SK-N-SH (cell line): ENCODE data around the gene MTR. TPM values are rescaled to one million over a fixed set of nuclear protein-coding genes. Genes with fewer than 3 reads are reported as not detected.

Experiments
- CTCF ChIA-PET: fragments of 300-600, 350-600 bp; formaldehyde crosslinking; extraction: SDS; loops from one replicate; lab custom pipeline; 2021; lab: Yijun Ruan, JAX
- POLR2A ChIA-PET: fragments of 350-600 bp; sonication (Branson Sonifier 250); formaldehyde crosslinking; extraction: SDS; loops from one replicate; lab custom pipeline; 2020; ENCODE audit warnings: antibody characterized with exemption, inconsistent platforms; lab: Yijun Ruan, JAX
- DNase-seq: peaks from one replicate; pipeline ENCODE4 v3.0.0; 2012
- H2AFZ ChIP-seq: fragments of 200-600 bp; sonication (generic); 2 replicates; pipeline ENCODE4 v1.8.1; 2016; ENCODE audit warnings: antibody characterized with exemption, mild to moderate bottlenecking, low read depth
- H3F3A ChIP-seq: fragments of 200-600 bp; sonication (generic); replicated peaks from 2 replicates; pipeline ENCODE3; 2016; ENCODE audit warnings: antibody characterized with exemption, mild to moderate bottlenecking; ENCODE audit not compliant: insufficient read depth
- H3K27ac ChIP-seq, 2 experiments: fragments of 200-500 bp in 1 of 2; fragments of 200-600 bp in 1 of 2; sonication (Bioruptor generic) in 1 of 2; sonication (generic), shearing (Covaris generic) in 1 of 2; 2 replicates each; pipeline versions ENCODE4 v1.5.1 to v1.6.1; 2014 to 2016; ENCODE audit warnings: low read depth in 2 of 2, inconsistent platforms in 1 of 2, low read length in 1 of 2, mild to moderate bottlenecking in 1 of 2, mixed read lengths in 1 of 2
- H3K27me3 ChIP-seq: fragments of 200-600 bp; sonication (generic), shearing (Covaris generic); 2 replicates; pipeline ENCODE4 v1.6.1; 2016; ENCODE audit warnings: mixed run types; ENCODE audit not compliant: insufficient read depth
- H3K36me3 ChIP-seq, 2 experiments: fragments of 200-500 bp in 1 of 2; fragments of 200-600 bp in 1 of 2; sonication (Bioruptor generic) in 1 of 2; sonication (generic) in 1 of 2; replicated peaks in 1 of 2; 2 replicates each; pipeline versions ENCODE3 to v1.5.1; 2014 to 2016; ENCODE audit warnings: low read length in 1 of 2, mild to moderate bottlenecking in 1 of 2; ENCODE audit not compliant: insufficient read depth in 2 of 2, control insufficient read depth in 1 of 2
- H3K4me1 ChIP-seq, 2 experiments: fragments of 200-500 bp in 1 of 2; fragments of 200-600 bp in 1 of 2; sonication (Bioruptor generic) in 1 of 2; sonication (generic), shearing (Covaris generic) in 1 of 2; 2 replicates each; pipeline versions ENCODE4 v1.5.1 to v1.6.1; 2014 to 2016; ENCODE audit warnings: low read depth in 1 of 2, low read length in 1 of 2, mixed run types in 1 of 2; ENCODE audit not compliant: insufficient read depth in 2 of 2, control insufficient read depth in 1 of 2
- H3K4me2 ChIP-seq: fragments of 200-600 bp; sonication (generic), shearing (Covaris generic); 2 replicates; pipeline ENCODE4 v1.6.1; 2017; ENCODE audit warnings: mixed run types
- H3K4me3 ChIP-seq, 2 experiments: fragments of 200-500 bp in 1 of 2; fragments of 200-600 bp in 1 of 2; sonication (Bioruptor generic) in 1 of 2; sonication (generic), shearing (Covaris generic) in 1 of 2; 2 replicates each; pipeline versions ENCODE4 v1.5.1 to v1.8.1; 2014 to 2016; ENCODE audit warnings: low read depth in 2 of 2, inconsistent platforms in 1 of 2, low read length in 1 of 2, mild to moderate bottlenecking in 1 of 2, mixed read lengths in 1 of 2, moderate library complexity in 1 of 2
- H3K79me2 ChIP-seq: fragments of 200-600 bp; sonication (generic); 2 replicates; pipeline ENCODE4 v1.8.1; 2017; ENCODE audit warnings: mild to moderate bottlenecking; ENCODE audit not compliant: insufficient read depth
- H3K9ac ChIP-seq: fragments of 200-600 bp; sonication (generic); 2 replicates; pipeline ENCODE4 v1.6.1; 2017; ENCODE audit warnings: mixed run types
- H3K9me2 ChIP-seq: fragments of 200-600 bp; sonication (generic); 2 replicates; pipeline ENCODE4 v1.6.1; 2017; ENCODE audit warnings: mixed run types
- H3K9me3 ChIP-seq: fragments of 200-600 bp; sonication (generic); 2 replicates; pipeline ENCODE4 v1.6.1; 2017; ENCODE audit warnings: mixed run types, mild to moderate bottlenecking, moderate library complexity
- H4K20me1 ChIP-seq: fragments of 200-600 bp; sonication (generic); 2 replicates; pipeline ENCODE4 v1.6.1; 2017; ENCODE audit warnings: mild to moderate bottlenecking, mixed run types; ENCODE audit not compliant: insufficient read depth
- CHD2 ChIP-seq: fragments of 150-350 bp; IDR thresholded peaks from 2 replicates; pipeline ENCODE4 v1.6.1; 2018; ENCODE audit warnings: low read length; ENCODE audit not compliant: partially characterized antibody
- ELF1 ChIP-seq: IDR thresholded peaks from 2 replicates; pipeline ENCODE4 v1.4.0; 2012
- EZH2phosphoT487 ChIP-seq: fragments of 200-600 bp; sonication (generic); IDR thresholded peaks from 2 replicates; pipeline ENCODE4 v1.6.1; 2017; ENCODE audit warnings: low read depth, mixed run types, mild to moderate bottlenecking, antibody characterized with exemption, moderate library complexity, borderline replicate concordance
- FOXM1 ChIP-seq: IDR thresholded peaks from 2 replicates; pipeline ENCODE4 v1.4.0; 2012; ENCODE audit warnings: low read depth, mild to moderate bottlenecking
- GABPA ChIP-seq: IDR thresholded peaks from 2 replicates; pipeline ENCODE4 v1.4.0; 2012; ENCODE audit warnings: low read depth, mild to moderate bottlenecking
- GATA2 ChIP-seq: sonication (generic); formaldehyde crosslinking; IDR thresholded peaks from 2 replicates; pipeline ENCODE4 v1.5.0; 2020; ENCODE audit warnings: mild to moderate bottlenecking, missing genetic modification reagents
- MAX ChIP-seq: IDR thresholded peaks from 2 replicates; pipeline ENCODE4 v1.4.0; 2012; ENCODE audit warnings: low read depth
- MEF2A ChIP-seq: IDR thresholded peaks from 2 replicates; pipeline ENCODE4 v1.4.0; 2012; ENCODE audit warnings: low read depth, borderline replicate concordance
- NFIC ChIP-seq: IDR thresholded peaks from 2 replicates; pipeline ENCODE4 v1.4.0; 2012; ENCODE audit warnings: borderline replicate concordance
- PBX3 ChIP-seq: IDR thresholded peaks from 2 replicates; pipeline ENCODE4; 2012
- RFX5 ChIP-seq: IDR thresholded peaks from 2 replicates; pipeline ENCODE4 v1.6.1; 2012; ENCODE audit warnings: mild to moderate bottlenecking, improper control_type of control experiment, low read length
- SIN3A ChIP-seq: IDR thresholded peaks from 2 replicates; pipeline ENCODE4 v1.6.1; 2012; ENCODE audit warnings: low read depth, mild to moderate bottlenecking, low read length, moderate library complexity, borderline replicate concordance
- SMC3 ChIP-seq: IDR thresholded peaks from 2 replicates; pipeline ENCODE4 v1.6.1; 2012; ENCODE audit warnings: low read depth, low read length, improper control_type of control experiment
- TCF12 ChIP-seq: IDR thresholded peaks from 2 replicates; pipeline ENCODE4 v1.4.0; 2012
- TEAD4 ChIP-seq: IDR thresholded peaks from 2 replicates; pipeline ENCODE4 v1.4.0; 2012; ENCODE audit warnings: mild to moderate bottlenecking, borderline replicate concordance; ENCODE audit not compliant: insufficient read depth
- USF1 ChIP-seq: IDR thresholded peaks from 2 replicates; pipeline ENCODE4 v1.4.0; 2012; ENCODE audit warnings: low read depth, borderline replicate concordance
- USF2 ChIP-seq: fragments of 150-350 bp; IDR thresholded peaks from 2 replicates; pipeline ENCODE4 v1.6.1; 2017; ENCODE audit warnings: antibody characterized with exemption, low read length, low read depth, borderline replicate concordance
- WGBS: methylation state at CpG from one replicate; pipeline ENCODE4 v1.1.6; 2017; ENCODE audit warnings: low lambda C conversion rate; 5-methylcytosine and 5-hydroxymethylcytosine counted together
- polyA plus RNA-seq, 3 experiments: library from polyadenylated mRNA; depleted of rRNA; stranded (reverse); fragments of >200 nt; gene quantifications; 2 replicates each; pipeline ENCODE4 v1.2.3, GENCODE V29; 2012
- TF ChIP-seq, protein P1 (sequence below): IDR thresholded peaks from 2 replicates; pipeline ENCODE4 v1.4.0; 2012; ENCODE audit warnings: low read depth, borderline replicate concordance
- TF ChIP-seq, protein P2 (sequence below): fragments of 150-350 bp; IDR thresholded peaks from 2 replicates; pipeline ENCODE4 v1.6.1; 2016; ENCODE audit warnings: mild to moderate bottlenecking, low read depth, low read length

The MTR gene
- polyA plus RNA-seq, 1 of the 3 experiments (the other 2 are of a cell fraction): 5.4 TPM

DNA sequence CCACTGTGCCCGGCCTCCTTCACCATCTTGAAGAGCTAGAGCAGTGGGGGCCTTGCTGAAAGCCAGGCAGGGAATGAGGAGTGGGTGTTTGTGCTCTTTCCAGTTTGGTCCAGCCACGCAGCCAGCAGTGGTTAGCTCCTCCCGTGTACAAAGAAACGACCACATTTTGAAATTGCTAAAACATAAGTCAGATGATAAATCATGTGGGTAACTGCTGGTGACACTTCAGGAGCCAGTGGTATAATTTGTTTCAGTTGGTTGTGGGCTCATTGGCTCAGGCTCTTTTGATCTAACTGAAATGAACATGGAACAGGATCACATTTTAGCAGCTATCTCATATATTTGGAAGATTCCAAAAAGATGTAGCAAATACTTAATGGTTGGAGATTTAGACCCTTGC, 87.6 kb downstream of the MTR start:
- POLR2A ChIA-PET: no interaction called here
- peaks cover 18 to 59% of the 10 kb centered on the region in 2 experiments for H3K36me3 ChIP-seq
- CTCF ChIA-PET: interaction anchor here (0.7 kb wide), 1 partner anchor 13 kb away, joined by 4 read pairs; no protein-coding TSS in a partner anchor

DNA sequence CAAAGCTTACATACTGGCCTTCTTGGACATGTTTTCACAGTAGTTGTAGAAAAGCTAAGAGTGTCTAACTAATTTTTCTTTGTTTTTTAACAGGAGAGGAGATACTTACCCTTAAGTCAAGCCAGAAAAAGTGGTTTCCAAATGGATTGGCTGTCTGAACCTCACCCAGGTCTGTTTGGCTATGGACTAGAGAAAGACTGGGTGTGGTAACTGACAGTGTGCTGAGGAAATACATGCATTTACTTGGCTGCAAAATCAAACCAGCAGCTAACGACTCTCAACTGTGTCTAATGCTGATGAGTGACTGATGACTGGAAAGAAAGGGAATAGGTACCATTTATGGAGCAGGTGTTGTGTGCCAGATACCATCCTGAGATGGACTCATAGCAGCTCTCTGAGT, 91.1 kb downstream of the MTR start:
- H3K4me1 ChIP-seq: peaks cover 0 to 28% of the 10 kb centered on the region in 2 experiments; a peak in 2 of 4 replicates
- ChIA-PET POLR2A (no interaction called here), CTCF (no interaction called here)
- no peak overlapping the region for H2AFZ ChIP-seq
- no peaks in the 10 kb centered on the region for H4K20me1 ChIP-seq
- H3K9ac ChIP-seq: no peak overlapping the region
- peaks cover 20 to 62% of the 10 kb centered on the region in 2 experiments for H3K36me3 ChIP-seq
- H3K79me2 ChIP-seq: no peaks in the 10 kb centered on the region
- H3K9me2 ChIP-seq: no peaks in the 10 kb centered on the region
- no peaks in the 10 kb centered on the region for H3F3A ChIP-seq
- H3K27ac ChIP-seq: no peak overlapping the region
- no peaks in the 10 kb centered on the region for H3K27me3 ChIP-seq
- no peak for DNase-seq
- no peak overlapping the region for H3K4me2 ChIP-seq
- no peak overlapping the region for H3K4me3 ChIP-seq
- WGBS: 92% methylated on average over 1 of the region's 1 CpG
- H3K9me3 ChIP-seq: no peaks in the 10 kb centered on the region
- TF ChIP-seq, protein P1, sequence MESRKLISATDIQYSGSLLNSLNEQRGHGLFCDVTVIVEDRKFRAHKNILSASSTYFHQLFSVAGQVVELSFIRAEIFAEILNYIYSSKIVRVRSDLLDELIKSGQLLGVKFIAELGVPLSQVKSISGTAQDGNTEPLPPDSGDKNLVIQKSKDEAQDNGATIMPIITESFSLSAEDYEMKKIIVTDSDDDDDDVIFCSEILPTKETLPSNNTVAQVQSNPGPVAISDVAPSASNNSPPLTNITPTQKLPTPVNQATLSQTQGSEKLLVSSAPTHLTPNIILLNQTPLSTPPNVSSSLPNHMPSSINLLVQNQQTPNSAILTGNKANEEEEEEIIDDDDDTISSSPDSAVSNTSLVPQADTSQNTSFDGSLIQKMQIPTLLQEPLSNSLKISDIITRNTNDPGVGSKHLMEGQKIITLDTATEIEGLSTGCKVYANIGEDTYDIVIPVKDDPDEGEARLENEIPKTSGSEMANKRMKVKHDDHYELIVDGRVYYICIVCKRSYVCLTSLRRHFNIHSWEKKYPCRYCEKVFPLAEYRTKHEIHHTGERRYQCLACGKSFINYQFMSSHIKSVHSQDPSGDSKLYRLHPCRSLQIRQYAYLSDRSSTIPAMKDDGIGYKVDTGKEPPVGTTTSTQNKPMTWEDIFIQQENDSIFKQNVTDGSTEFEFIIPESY: no peak
- no peak for TF ChIP-seq TEAD4
- TF ChIP-seq MEF2A: no peak
- no peak for TF ChIP-seq SIN3A
- TF ChIP-seq GATA2: no peak
- TF ChIP-seq, protein P2, sequence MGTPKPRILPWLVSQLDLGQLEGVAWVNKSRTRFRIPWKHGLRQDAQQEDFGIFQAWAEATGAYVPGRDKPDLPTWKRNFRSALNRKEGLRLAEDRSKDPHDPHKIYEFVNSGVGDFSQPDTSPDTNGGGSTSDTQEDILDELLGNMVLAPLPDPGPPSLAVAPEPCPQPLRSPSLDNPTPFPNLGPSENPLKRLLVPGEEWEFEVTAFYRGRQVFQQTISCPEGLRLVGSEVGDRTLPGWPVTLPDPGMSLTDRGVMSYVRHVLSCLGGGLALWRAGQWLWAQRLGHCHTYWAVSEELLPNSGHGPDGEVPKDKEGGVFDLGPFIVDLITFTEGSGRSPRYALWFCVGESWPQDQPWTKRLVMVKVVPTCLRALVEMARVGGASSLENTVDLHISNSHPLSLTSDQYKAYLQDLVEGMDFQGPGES: no peak
- TF ChIP-seq MAX: no peak
- no peak for TF ChIP-seq FOXM1
- no peak for TF ChIP-seq USF2
- no peak for TF ChIP-seq TCF12
- no peak for TF ChIP-seq PBX3
- TF ChIP-seq GABPA: no peak
- no peak for TF ChIP-seq ELF1
- TF ChIP-seq EZH2phosphoT487: no peak
- no peak for TF ChIP-seq USF1

More for the DNA sequence above, 87.6 kb downstream of the MTR start:
- no peak overlapping the region for H3K4me2 ChIP-seq
- no peaks in the 10 kb centered on the region for H3F3A ChIP-seq
- no peaks in the 10 kb centered on the region for H3K9me2 ChIP-seq
- TF ChIP-seq SMC3 (no peak), CHD2 (no peak), NFIC (no peak), MAX (no peak), RFX5 (no peak), PBX3 (no peak)
- TF ChIP-seq, all 33 proteins: peak for 0
- no peak for DNase-seq
- no peaks in the 10 kb centered on the region for H4K20me1 ChIP-seq
- no peak overlapping the region for H3K27ac ChIP-seq
- no peaks in the 10 kb centered on the region for H3K79me2 ChIP-seq
- H2AFZ ChIP-seq: no peak overlapping the region
- peaks cover 0 to under 1% of the 10 kb centered on the region in 2 experiments; a peak in 1 of 4 replicates for H3K4me1 ChIP-seq
- no peaks in the 10 kb centered on the region for H3K27me3 ChIP-seq
- WGBS: 96% methylated on average over 3 of the region's 4 CpGs
- no peak overlapping the region for H3K4me3 ChIP-seq
- no peaks in the 10 kb centered on the region for H3K9me3 ChIP-seq
- no peak overlapping the region for H3K9ac ChIP-seq
